Dedifferentiated amniotic fluid mesenchymal stem cell (primary cell): Measurements from ENCODE around the gene PGA5.
"Not testable (repeated sequence)": the region's sequence is repeated elsewhere in the genome, so short reads cannot be mapped to it uniquely, and the experiment has no call there.

ENCODE experiments used
- DNase-seq: peaks from one replicate; pipeline ENCODE4 v3.0.0-alpha.2; 2016; ENCODE audit errors: extremely low spot score

The PGA5 gene

DNA sequence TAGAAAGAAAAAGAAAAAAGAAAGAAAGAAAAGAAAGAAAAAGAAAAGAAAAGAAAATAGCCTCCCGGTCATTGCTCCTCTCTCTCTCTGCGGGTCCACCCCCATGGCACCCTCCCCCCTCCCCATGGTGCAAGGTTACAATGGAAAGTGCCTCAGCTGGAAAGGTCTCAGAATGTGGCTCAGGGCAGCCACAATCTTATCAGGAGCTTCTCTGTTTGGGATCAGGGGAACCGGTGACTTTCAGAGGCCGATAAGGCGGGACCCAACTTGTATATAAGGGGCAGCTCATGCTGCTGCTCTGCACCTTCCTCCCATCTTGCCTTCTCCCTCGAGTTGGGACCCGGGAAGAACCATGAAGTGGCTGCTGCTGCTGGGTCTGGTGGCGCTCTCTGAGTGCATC, at the start of gene PGA5:
PGA5 (plus strand) TSS at position 301 of the 400 bp plus-strand sequence; CDS start at position 353, 52 bp downstream.
- DNase-seq: not testable (repeated sequence)

DNA sequence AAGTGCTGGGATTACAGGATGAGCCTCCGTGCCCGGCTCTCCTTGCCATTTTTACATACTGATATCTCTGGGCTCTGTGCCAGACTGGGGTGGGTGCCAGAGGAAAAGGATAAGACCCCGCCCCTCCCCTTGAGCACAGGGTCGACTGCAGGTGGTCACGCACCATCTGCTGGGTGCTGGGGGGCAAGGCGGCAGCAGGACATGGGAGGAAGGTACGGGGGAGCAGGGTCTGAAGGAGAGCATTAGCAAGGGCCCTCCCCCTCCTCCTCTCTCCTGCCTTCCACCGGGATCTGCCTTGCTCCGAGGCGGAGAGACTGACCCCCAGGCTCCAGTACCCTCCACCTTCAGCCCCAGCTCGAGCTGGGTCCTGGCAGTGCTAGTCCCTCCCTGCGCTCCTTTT, 47.4 kb upstream of the PGA5 start:
- no peak for DNase-seq

DNA sequence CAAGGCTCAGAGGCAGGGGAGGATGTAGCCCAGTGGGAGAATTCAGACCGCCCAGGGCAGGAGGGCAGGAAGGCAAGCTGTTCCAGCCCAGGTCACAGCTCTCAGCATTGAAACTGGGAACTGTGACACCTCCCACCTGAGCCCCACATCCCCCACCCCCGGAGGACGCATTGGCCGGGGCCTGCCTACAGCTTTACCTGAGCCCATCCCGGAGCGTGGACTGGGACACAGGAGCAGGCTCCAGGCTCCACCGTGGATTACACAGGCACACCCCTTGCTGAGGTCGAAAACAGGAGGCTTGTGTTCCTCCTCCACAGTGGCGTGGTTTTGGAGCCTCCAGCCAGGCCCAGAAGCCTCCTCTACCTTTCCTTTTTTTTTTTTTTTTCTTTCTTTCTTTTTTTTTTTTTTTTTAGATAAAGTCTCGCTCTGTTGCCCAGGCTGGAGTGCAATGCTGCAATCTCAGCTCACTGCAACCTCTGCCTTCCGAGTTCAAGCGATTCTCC, 46.8 kb upstream of the PGA5 start:
- DNase-seq: no peak

- DNase-seq: no peak
These were observed 45.8 kb upstream of the PGA5 start for GRCh38 chr11:61194981-61195695.

DNA sequence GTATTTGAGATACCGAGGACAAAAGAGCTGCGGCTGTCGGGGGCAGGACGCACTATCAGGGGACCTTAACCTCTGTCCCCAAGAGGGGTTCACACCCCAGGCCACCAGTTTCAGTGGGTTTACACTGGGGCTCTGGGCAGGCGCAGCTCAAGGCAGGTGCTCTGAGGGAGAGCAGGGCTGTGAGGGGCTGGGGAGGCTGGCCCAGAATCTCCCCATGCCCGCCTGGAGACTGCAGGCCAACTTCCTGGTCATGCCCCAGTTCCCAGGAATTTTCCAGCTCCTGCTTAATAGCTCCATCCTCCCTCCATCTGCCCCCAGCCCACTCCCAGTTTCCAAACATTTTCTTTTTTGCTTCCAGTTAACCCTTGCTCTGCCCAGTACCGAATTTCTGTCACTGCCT, 45.3 kb upstream of the PGA5 start:
- DNase-seq: no peak

DNA sequence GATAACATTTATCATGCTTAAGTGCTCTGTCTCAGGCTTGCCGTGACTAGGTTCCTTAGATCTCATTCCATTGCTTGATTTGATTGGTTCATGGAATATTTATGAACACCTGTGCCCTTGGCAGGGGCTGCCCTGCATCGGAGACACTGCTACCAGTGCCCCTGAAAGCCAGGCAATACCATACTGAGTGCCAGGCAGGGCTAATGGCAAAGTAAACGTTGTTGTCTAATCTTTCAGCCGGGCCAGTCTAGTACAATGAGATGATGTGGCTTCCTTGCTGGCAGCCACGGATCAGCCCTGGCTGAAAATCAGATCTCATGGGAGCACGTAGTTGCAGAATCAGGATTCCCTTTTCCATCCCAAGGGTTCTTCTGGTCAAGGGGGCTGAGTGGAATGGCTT, 42.6 kb upstream of the PGA5 start:
- DNase-seq: no peak

- DNase-seq: no peak
These were observed 41.9 kb upstream of the PGA5 start for GRCh38 chr11:61198948-61199523.

- DNase-seq: no peak
These were observed 39.5 kb upstream of the PGA5 start for GRCh38 chr11:61201476-61201875.

DNA sequence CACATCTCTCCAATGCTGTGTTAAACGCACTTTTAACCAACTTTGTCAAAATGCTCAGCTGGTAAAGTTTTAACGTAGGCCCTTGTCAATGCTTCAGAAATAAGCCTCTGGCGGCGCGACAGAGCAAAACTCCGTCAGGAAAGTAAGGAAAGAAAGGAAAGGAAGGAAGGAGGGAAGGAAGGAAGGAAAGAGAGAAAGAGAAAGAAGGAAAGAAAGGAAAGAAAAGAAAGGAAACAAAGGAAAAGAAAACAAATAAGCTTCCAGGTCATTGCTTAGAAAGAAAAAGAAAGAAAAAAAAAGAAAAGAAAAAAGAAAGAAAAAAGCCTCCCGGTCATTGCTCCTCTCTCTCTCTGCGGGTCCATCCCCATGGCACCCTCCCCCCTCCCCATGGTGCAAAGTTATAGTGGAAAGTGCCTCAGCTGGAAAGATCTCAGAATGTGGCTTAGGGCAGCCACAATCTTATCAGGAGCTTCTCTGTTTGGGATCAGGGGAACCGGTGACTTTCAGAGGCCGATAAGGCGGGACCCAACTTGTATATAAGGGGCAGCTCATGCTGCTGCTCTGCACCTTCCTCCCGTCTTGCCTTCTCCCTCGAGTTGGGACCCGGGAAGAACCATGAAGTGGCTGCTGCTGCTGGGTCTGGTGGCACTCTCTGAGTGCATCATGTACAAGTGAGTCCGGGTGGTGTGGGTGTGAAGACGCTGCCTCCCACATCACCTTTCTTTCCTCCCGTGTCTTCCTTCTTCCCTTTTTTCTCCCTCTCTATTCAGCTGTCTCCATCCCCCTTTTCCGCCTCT, 37.8 kb upstream of the PGA5 start, which contains the start of gene PGA3:
PGA3 (plus strand) TSS at position 566 of the 797 bp plus-strand sequence; CDS start at position 616, 50 bp downstream.
- not testable (repeated sequence) for DNase-seq

DNA sequence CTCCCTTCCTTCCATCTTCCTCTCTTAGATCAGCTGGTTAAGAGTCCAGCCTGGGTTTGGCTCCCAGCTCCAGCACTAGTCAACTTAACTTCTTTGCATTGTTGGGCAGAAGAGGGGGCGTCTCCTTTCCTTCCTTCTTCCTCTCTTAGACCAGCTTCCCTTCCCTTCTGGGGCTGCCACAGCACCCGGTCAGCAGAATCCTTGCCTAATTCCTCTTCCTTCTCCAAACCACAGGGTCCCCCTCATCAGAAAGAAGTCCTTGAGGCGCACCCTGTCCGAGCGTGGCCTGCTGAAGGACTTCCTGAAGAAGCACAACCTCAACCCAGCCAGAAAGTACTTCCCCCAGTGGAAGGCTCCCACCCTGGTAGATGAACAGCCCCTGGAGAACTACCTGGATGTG, 37.1 kb upstream of the PGA5 start:
- not testable (repeated sequence) for DNase-seq

DNA sequence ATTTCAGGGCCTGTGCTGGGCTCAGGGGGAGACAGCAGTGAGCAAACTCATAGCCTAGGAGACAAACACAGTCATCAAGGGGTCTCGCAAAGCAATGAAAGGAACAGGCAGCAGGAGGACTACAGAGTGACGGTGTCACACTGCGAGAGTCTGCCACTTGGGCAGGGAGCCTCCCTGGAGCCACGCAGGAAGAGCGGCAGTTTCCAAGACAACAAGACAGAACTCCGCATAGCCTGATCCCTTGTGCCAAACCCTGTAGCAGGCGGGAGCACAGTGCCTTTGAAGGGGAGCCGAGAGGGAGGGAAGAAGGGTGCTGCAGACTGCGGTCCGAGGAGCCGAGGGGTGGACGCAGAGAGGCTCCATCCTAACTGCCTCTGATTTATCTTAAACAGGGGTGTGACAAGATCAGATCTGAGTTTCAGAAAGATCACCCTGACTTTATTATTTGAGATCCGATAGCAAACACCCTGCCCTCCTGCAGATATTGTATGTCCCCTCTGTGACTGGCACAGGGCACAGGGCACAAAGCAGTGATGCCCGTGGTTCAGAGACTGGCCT, 36.4 kb upstream of the PGA5 start:
- DNase-seq: not testable (repeated sequence)

GRCh38 chr11:61207636-61208310, 33.2 kb upstream of the PGA5 start:
- DNase-seq: not testable (repeated sequence)

- not testable (repeated sequence) for DNase-seq
These were observed 30.3 kb upstream of the PGA5 start for GRCh38 chr11:61210629-61211028.

DNA sequence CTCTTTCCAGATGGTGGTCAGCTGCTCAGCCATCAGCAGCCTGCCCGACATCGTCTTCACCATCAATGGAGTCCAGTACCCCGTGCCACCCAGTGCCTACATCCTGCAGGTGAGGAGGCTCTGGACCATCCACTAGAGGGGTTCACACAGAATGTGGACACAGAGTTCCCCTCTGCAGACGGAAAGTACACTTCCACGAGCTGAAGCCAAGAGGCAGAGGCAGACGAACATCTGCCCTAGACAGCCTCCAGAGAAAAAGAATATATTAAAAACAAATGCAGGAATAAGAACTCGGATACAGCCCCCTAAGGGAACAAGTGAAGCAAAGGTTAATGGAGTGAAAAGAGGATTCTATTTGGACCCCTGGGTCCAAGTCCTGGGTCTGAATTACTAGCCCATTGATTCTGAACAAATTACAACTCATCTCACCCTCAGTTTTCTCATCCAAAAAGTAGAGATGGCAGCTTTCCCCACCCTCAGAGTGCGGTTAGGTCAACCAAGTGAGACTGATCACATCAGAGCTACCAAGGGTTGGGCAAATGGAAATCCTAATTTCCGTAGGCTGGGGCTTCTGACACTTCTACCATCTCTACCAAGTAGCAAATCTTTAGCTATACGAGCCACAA, 29.5 kb upstream of the PGA5 start:
- DNase-seq: not testable (repeated sequence)

DNA sequence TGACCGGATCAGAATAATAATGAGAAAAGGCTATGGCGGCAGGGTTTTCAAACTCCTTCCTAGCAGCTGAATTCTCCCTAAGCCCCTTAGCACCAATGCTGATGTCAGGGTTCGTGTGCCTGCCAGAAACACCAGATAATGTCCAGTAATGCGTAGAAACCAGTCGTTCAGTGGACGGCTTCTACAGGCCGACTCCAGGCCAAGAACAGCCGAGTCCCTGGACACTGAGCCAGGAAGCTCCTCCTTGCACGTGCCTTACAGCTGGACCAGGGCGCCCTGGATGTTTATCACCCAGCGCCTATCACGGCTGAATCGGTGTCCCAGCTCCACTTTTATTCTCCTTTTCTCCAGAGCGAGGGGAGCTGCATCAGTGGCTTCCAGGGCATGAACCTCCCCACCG, 28.8 kb upstream of the PGA5 start:
- not testable (repeated sequence) for DNase-seq

GRCh38 chr11:61213711-61214324, 27.2 kb upstream of the PGA5 start:
- not testable (repeated sequence) for DNase-seq

GRCh38 chr11:61218306-61218705, 22.7 kb upstream of the PGA5 start:
- not testable (repeated sequence) for DNase-seq

- DNase-seq: not testable (repeated sequence)
These were observed 22.0 kb upstream of the PGA5 start for GRCh38 chr11:61219016-61219415.

- not testable (repeated sequence) for DNase-seq
These were observed 18.9 kb upstream of the PGA5 start, which contains the start of gene PGA4 for GRCh38 chr11:61222047-61222446. TSS of gene PGA4 (plus strand) at chr11:61222347. CDS start at chr11:61222401, 54 bp downstream.

DNA sequence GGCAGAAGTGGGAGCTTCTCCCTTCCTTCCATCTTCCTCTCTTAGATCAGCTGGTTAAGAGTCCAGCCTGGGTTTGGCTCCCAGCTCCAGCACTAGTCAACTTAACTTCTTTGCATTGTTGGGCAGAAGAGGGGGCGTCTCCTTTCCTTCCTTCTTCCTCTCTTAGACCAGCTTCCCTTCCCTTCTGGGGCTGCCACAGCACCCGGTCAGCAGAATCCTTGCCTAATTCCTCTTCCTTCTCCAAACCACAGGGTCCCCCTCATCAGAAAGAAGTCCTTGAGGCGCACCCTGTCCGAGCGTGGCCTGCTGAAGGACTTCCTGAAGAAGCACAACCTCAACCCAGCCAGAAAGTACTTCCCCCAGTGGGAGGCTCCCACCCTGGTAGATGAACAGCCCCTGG, 18.3 kb upstream of the PGA5 start:
- not testable (repeated sequence) for DNase-seq
